HCT116 (cell line): ENCODE data around the gene IREB2. TPM values are rescaled to one million over a fixed set of nuclear protein-coding genes. Genes with fewer than 3 reads are reported as not detected.

ENCODE experiments used
- ATAC-seq: fragments of 200-7000 bp; cut with Tn5 transposase; 2 replicates; pipeline ENCODE4 v1.9.1; 2020; ENCODE audit warnings: mild to moderate bottlenecking, moderate library complexity
- BruUV-seq: library from RNA; stranded (reverse); fragments of 400-500 nt; replicated peaks from 2 replicates; lab custom pipeline; 2021; lab: Mats Ljungman, UMichigan
- CTCF ChIA-PET: fragments of 300-600 bp; sonication (Branson Sonifier 250); formaldehyde crosslinking; loops from one replicate; lab custom pipeline; 2021; ENCODE audit warnings: antibody characterized with exemption; lab: Charles Lee
- POLR2A ChIA-PET: fragments of 300-600, 350-600 bp; sonication (Branson Sonifier 250); formaldehyde crosslinking; loops from one replicate; lab custom pipeline; 2021; ENCODE audit warnings: antibody characterized with exemption; lab: Charles Lee
- RAD21 ChIA-PET, 2 experiments: fragments of 300-600 bp; sonication (Branson Sonifier 250); formaldehyde crosslinking; loops; one replicate each; lab custom pipeline; 2023; ENCODE audit warnings: low total read pairs in 2 of 2; ENCODE audit not compliant: uncharacterized antibody in 2 of 2, unreplicated experiment in 2 of 2, low non-redundant PET in 1 of 2; lab: Charles Lee
- DNase-seq: peaks from one replicate; pipeline ENCODE4 v3.0.0-alpha.2; 2010; ENCODE audit warnings: low read depth, low spot score
- H2AFZ ChIP-seq: fragments of 200-600 bp; shearing (Covaris generic), sonication (generic); 2 replicates; pipeline ENCODE4 v1.6.1; 2017; ENCODE audit warnings: low read depth, mixed run types, mixed read lengths, antibody characterized with exemption, low read length; ENCODE audit not compliant: poor library complexity, severe bottlenecking
- H3K27ac ChIP-seq: 2 replicates; pipeline ENCODE4 v1.5.1; 2012; ENCODE audit warnings: low read depth, low read length
- H3K27me3 ChIP-seq: fragments of 200-600 bp; sonication (generic); 2 replicates; pipeline ENCODE4 v1.6.1; 2016; ENCODE audit warnings: mixed run types, low read length, mixed read lengths; ENCODE audit not compliant: insufficient read depth
- H3K36me3 ChIP-seq, 2 experiments: fragments of 200-500 bp in 1 of 2; fragments of 200-600 bp in 1 of 2; sonication (Bioruptor generic) in 1 of 2; sonication (generic) in 1 of 2; 2 replicates each; pipeline versions ENCODE4 v1.5.1 to v1.6.1; 2014 to 2016; ENCODE audit warnings: low read length in 2 of 2, inconsistent platforms in 1 of 2, mixed read lengths in 1 of 2, mixed run types in 1 of 2; ENCODE audit not compliant: insufficient read depth in 2 of 2, control insufficient read depth in 1 of 2
- H3K4me1 ChIP-seq, 2 experiments: fragments of 200-600 bp in 1 of 2; sonication (generic) in 1 of 2; 2 replicates each; pipeline versions ENCODE4 v1.5.1 to v1.6.1; 2012 to 2017; ENCODE audit warnings: low read length in 2 of 2, inconsistent platforms in 1 of 2, mild to moderate bottlenecking in 1 of 2, mixed read lengths in 1 of 2, mixed run types in 1 of 2, moderate library complexity in 1 of 2; ENCODE audit not compliant: insufficient read depth in 2 of 2, control insufficient read depth in 1 of 2
- H3K4me2 ChIP-seq: fragments of 200-600 bp; sonication (generic); 2 replicates; pipeline ENCODE4 v1.6.1; 2017; ENCODE audit warnings: mixed run types, low read length, mixed read lengths
- H3K4me3 ChIP-seq, 2 experiments: fragments of 200-600 bp in 1 of 2; sonication (generic) in 1 of 2; replicated peaks in 1 of 2; 2 replicates each; pipeline ENCODE4 v1.5.1; 2011 to 2016; ENCODE audit warnings: low read length in 2 of 2, control low read depth in 1 of 2, low read depth in 1 of 2, mild to moderate bottlenecking in 1 of 2, mixed read lengths in 1 of 2, mixed run types in 1 of 2
- H3K79me2 ChIP-seq: fragments of 200-600 bp; sonication (generic); 2 replicates; pipeline ENCODE4 v1.6.1; 2017; ENCODE audit warnings: mild to moderate bottlenecking, mixed run types, low read length, moderate library complexity, mixed read lengths; ENCODE audit not compliant: insufficient read depth
- H3K9ac ChIP-seq: fragments of 200-600 bp; sonication (generic); 2 replicates; pipeline ENCODE4 v1.6.1; 2016; ENCODE audit warnings: low read length, mixed read lengths
- H3K9me2 ChIP-seq: fragments of 200-600 bp; sonication (generic), shearing (Covaris generic); 2 replicates; pipeline ENCODE4 v1.6.1; 2017; ENCODE audit warnings: mixed run types, mild to moderate bottlenecking, moderate library complexity; ENCODE audit not compliant: insufficient read depth
- H3K9me3 ChIP-seq, 2 experiments: fragments of 200-500 bp in 1 of 2; fragments of 200-600 bp in 1 of 2; sonication (Bioruptor generic) in 1 of 2; sonication (generic) in 1 of 2; 2 replicates each; pipeline ENCODE4 v1.6.1; 2014 to 2017; ENCODE audit warnings: low read length in 2 of 2, mixed read lengths in 2 of 2, inconsistent platforms in 1 of 2, low read depth in 1 of 2, mild to moderate bottlenecking in 1 of 2, mixed run types in 1 of 2, moderate library complexity in 1 of 2; ENCODE audit not compliant: control insufficient read depth in 1 of 2, insufficient read depth in 1 of 2
- H4K20me1 ChIP-seq: fragments of 200-600 bp; sonication (generic), shearing (Covaris generic); 2 replicates; pipeline ENCODE4 v1.6.1; 2017; ENCODE audit warnings: mixed run types, mild to moderate bottlenecking, moderate library complexity; ENCODE audit not compliant: insufficient read depth
- CBX3 ChIP-seq: IDR thresholded peaks from 2 replicates; pipeline ENCODE4 v1.6.1; 2012; ENCODE audit warnings: low read depth
- CEBPB ChIP-seq: IDR thresholded peaks from 2 replicates; pipeline ENCODE4 v1.6.1; 2012; ENCODE audit warnings: low read depth
- EGR1 ChIP-seq: IDR thresholded peaks from 2 replicates; pipeline ENCODE4 v1.6.1; 2012; ENCODE audit warnings: low read depth
- EZH2 ChIP-seq: fragments of 200-600 bp; sonication (generic); IDR thresholded peaks from 2 replicates; pipeline ENCODE4 v1.6.1; 2017; ENCODE audit warnings: antibody characterized with exemption, mixed run types
- EZH2phosphoT487 ChIP-seq: fragments of 200-600 bp; IDR thresholded peaks from 2 replicates; pipeline ENCODE4 v1.6.1; 2018; ENCODE audit warnings: antibody characterized with exemption, borderline replicate concordance
- FOSL1 ChIP-seq: IDR thresholded peaks from 2 replicates; pipeline ENCODE4 v1.6.1; 2012; ENCODE audit warnings: low read depth
- JUND ChIP-seq: IDR thresholded peaks from 2 replicates; pipeline ENCODE4 v1.6.1; 2012
- POLR2A ChIP-seq: IDR thresholded peaks from 2 replicates; pipeline ENCODE4 v1.7.0; 2011; ENCODE audit warnings: borderline replicate concordance; ENCODE audit not compliant: insufficient read depth, insufficient read length; ENCODE audit errors: extremely low read depth
- POLR2AphosphoS5 ChIP-seq: IDR thresholded peaks from 2 replicates; pipeline ENCODE4 v1.6.1; 2011; ENCODE audit warnings: mild to moderate bottlenecking, low read depth, low read length, moderate library complexity
- RAD21 ChIP-seq: IDR thresholded peaks from 2 replicates; pipeline ENCODE4 v1.6.1; 2012; ENCODE audit warnings: low read depth, mild to moderate bottlenecking
- SP1 ChIP-seq: IDR thresholded peaks from 2 replicates; pipeline ENCODE4 v1.6.1; 2012; ENCODE audit warnings: low read depth
- TCF7L2 ChIP-seq: IDR thresholded peaks from 2 replicates; pipeline ENCODE4 v1.7.0; 2011; ENCODE audit warnings: borderline replicate concordance, inconsistent platforms; ENCODE audit not compliant: insufficient read depth, insufficient read length; ENCODE audit errors: extremely low read depth
- YY1 ChIP-seq: IDR thresholded peaks from 2 replicates; pipeline ENCODE4 v1.6.1; 2011; ENCODE audit warnings: low read length, low read depth, moderate library complexity, mild to moderate bottlenecking; ENCODE audit not compliant: insufficient replicate concordance; ENCODE audit errors: extremely low read depth
- ZFX ChIP-seq: fragments of 450-650 bp; IDR thresholded peaks from 2 replicates; pipeline ENCODE4 v1.6.1; 2017
- ZNF274 ChIP-seq: fragments of 200-500 bp; sonication (Bioruptor generic); IDR thresholded peaks from 2 replicates; pipeline ENCODE4 v1.6.1; 2014; ENCODE audit warnings: mild to moderate bottlenecking, low read depth, low read length, inconsistent platforms
- intact Hi-C: fragments of 100-400 bp; cut with micrococcal nuclease; formaldehyde crosslinking; loops from 2 replicates; pipeline ENCODE4 v1.10.0; 2022
- total RNA-seq: library from RNA; stranded (reverse); gene quantifications from one replicate; pipeline ENCODE4 v1.2.1, GENCODE V29; 2021; ENCODE audit not compliant: unreplicated experiment
- TF ChIP-seq, protein P1 (sequence below): IDR thresholded peaks from 2 replicates; pipeline ENCODE4 v1.6.1; 2011; ENCODE audit warnings: mild to moderate bottlenecking, low read length, moderate library complexity; ENCODE audit not compliant: insufficient replicate concordance; ENCODE audit errors: extremely low read depth
- TF ChIP-seq, protein P2 (sequence below): IDR thresholded peaks from 2 replicates; pipeline ENCODE4 v1.6.1; 2012
- TF ChIP-seq, protein P3 (sequence below): IDR thresholded peaks from 2 replicates; pipeline ENCODE4 v1.6.1; 2012; ENCODE audit warnings: low read depth
- TF ChIP-seq, protein P4 (sequence below): IDR thresholded peaks from 2 replicates; pipeline ENCODE4 v1.6.1; 2012

Gene IREB2
- total RNA-seq, 1 experiment from 2014 or later: 57.6 TPM

DNA sequence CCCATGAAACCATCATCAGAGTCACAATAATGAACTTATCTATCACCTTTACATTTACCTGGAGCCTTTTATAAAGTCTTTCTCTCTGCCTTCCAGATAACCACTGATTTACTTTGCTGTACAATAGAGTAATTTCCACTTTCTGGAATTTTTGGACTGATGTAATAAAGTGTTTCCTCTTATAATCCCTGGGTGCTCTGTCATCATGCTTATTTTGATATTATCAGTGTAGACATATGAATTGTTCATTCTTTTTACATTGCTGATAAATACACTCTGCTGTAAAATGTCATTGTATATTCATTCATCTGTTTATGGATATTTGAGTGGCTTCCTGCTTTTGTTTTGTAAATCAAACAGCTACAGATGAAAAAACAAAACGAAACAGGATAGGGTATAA is 27.0 kb upstream of the IREB2 start:
- TF ChIP-seq EZH2 (no peak), RAD21 (no peak), POLR2A (no peak), EGR1 (no peak), CBX3 (no peak), YY1 (no peak), CEBPB (no peak), EZH2phosphoT487 (no peak), TCF7L2 (no peak), ZNF274 (no peak), ZFX (no peak), FOSL1 (no peak), POLR2AphosphoS5 (no peak), JUND (no peak), SP1 (no peak)
- TF ChIP-seq, protein P1, sequence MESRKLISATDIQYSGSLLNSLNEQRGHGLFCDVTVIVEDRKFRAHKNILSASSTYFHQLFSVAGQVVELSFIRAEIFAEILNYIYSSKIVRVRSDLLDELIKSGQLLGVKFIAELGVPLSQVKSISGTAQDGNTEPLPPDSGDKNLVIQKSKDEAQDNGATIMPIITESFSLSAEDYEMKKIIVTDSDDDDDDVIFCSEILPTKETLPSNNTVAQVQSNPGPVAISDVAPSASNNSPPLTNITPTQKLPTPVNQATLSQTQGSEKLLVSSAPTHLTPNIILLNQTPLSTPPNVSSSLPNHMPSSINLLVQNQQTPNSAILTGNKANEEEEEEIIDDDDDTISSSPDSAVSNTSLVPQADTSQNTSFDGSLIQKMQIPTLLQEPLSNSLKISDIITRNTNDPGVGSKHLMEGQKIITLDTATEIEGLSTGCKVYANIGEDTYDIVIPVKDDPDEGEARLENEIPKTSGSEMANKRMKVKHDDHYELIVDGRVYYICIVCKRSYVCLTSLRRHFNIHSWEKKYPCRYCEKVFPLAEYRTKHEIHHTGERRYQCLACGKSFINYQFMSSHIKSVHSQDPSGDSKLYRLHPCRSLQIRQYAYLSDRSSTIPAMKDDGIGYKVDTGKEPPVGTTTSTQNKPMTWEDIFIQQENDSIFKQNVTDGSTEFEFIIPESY: no peak
- TF ChIP-seq, protein P2, sequence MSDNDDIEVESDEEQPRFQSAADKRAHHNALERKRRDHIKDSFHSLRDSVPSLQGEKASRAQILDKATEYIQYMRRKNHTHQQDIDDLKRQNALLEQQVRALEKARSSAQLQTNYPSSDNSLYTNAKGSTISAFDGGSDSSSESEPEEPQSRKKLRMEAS: no peak
- TF ChIP-seq, protein P3, sequence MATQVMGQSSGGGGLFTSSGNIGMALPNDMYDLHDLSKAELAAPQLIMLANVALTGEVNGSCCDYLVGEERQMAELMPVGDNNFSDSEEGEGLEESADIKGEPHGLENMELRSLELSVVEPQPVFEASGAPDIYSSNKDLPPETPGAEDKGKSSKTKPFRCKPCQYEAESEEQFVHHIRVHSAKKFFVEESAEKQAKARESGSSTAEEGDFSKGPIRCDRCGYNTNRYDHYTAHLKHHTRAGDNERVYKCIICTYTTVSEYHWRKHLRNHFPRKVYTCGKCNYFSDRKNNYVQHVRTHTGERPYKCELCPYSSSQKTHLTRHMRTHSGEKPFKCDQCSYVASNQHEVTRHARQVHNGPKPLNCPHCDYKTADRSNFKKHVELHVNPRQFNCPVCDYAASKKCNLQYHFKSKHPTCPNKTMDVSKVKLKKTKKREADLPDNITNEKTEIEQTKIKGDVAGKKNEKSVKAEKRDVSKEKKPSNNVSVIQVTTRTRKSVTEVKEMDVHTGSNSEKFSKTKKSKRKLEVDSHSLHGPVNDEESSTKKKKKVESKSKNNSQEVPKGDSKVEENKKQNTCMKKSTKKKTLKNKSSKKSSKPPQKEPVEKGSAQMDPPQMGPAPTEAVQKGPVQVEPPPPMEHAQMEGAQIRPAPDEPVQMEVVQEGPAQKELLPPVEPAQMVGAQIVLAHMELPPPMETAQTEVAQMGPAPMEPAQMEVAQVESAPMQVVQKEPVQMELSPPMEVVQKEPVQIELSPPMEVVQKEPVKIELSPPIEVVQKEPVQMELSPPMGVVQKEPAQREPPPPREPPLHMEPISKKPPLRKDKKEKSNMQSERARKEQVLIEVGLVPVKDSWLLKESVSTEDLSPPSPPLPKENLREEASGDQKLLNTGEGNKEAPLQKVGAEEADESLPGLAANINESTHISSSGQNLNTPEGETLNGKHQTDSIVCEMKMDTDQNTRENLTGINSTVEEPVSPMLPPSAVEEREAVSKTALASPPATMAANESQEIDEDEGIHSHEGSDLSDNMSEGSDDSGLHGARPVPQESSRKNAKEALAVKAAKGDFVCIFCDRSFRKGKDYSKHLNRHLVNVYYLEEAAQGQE: no peak
- TF ChIP-seq, protein P4, sequence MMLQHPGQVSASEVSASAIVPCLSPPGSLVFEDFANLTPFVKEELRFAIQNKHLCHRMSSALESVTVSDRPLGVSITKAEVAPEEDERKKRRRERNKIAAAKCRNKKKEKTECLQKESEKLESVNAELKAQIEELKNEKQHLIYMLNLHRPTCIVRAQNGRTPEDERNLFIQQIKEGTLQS: no peak
- no peaks in the 10 kb centered on the region for H4K20me1 ChIP-seq
- no peaks in the 10 kb centered on the region for H3K9me2 ChIP-seq
- intact Hi-C loops: no loop called here
- no peak overlapping the region for H3K4me2 ChIP-seq
- no peak overlapping the region for H2AFZ ChIP-seq
- no peaks in the 10 kb centered on the region for H3K9me3 ChIP-seq
- H3K27me3 ChIP-seq: no peaks in the 10 kb centered on the region; the same call in 1 of the 2 replicates
- ChIA-PET CTCF (interaction anchor here (0.9 to 2.2 kb wide), 2 partner anchors 12 kb away, joined by 3 to 6 read pairs; no protein-coding TSS in a partner anchor), POLR2A (no interaction called here), RAD21 (no interaction called here)
- no peak overlapping the region for H3K27ac ChIP-seq
- H3K9ac ChIP-seq: no peak overlapping the region
- no peaks in the 10 kb centered on the region for H3K4me1 ChIP-seq
- DNase-seq: no peak
- no peak for ATAC-seq
- H3K4me3 ChIP-seq: no peak overlapping the region
- no TSS peak for BruUV-seq
- H3K36me3 ChIP-seq: no peaks in the 10 kb centered on the region
- H3K79me2 ChIP-seq: no peaks in the 10 kb centered on the region
